Measurements from ENCODE around the gene PRRG2. TPM values are rescaled to one million over a fixed set of nuclear protein-coding genes. Genes with fewer than 3 reads are reported as not detected.

Gene PRRG2
- total and polyA plus RNA-seq, 9 of the 15 experiments (the other 6 are each of a cell fraction or from before 2014, with no cell fraction given): 0.06 to 1.1 (median 0.33) TPM

GRCh38 chr19:49579193-49579592 is 1.9 kb upstream of the PRRG2 start (continued):
- no peak for TF ChIP-seq ZFP91 (CRISPR knock-in tag; IDR thresholded peaks at IDR 0.05)
- no peak for TF ChIP-seq HOXB6 (CRISPR knock-in tag; IDR thresholded peaks at IDR 0.05; ENCODE audit: borderline replicate concordance)
- TF ChIP-seq ZMIZ1 (IDR thresholded peaks at IDR 0.05; ENCODE audit: low read depth in 2 of 2, low read length in 2 of 2): no peak
- no peak for TF ChIP-seq THRA (IDR thresholded peaks at IDR 0.05)
- no peak for TF ChIP-seq LCOR (CRISPR knock-in tag; IDR thresholded peaks at IDR 0.05)
- TF ChIP-seq CEBPG (CRISPR knock-in tag; IDR thresholded peaks at IDR 0.05): no peak
- TF ChIP-seq CEBPG (tag; conservative IDR thresholded peaks at IDR 0.05 in 1 of 2, IDR thresholded peaks at IDR 0.05 in 1 of 2): no peak
- no peak for TF ChIP-seq PHTF2 (CRISPR knock-in tag; IDR thresholded peaks at IDR 0.05)
- no peak for TF ChIP-seq XRCC5 (IDR thresholded peaks at IDR 0.05; ENCODE audit: low read depth, low read length)
- no peak for TF ChIP-seq ZBTB1 (CRISPR knock-in tag; IDR thresholded peaks at IDR 0.05; ENCODE audit: borderline replicate concordance, low read depth)
- TF ChIP-seq ELF1 (tag; IDR thresholded peaks at IDR 0.05): no peak
- TF ChIP-seq PHB2 (IDR thresholded peaks at IDR 0.05; ENCODE audit: low read depth): no peak
- no peak for TF ChIP-seq ZNF143 (CRISPR knock-in tag; IDR thresholded peaks at IDR 0.05)
- TF ChIP-seq ELK3 (CRISPR knock-in tag; IDR thresholded peaks at IDR 0.05): 0 out of 2 replicates have a peak, but pooled peaks have one; percentile 14
- TF ChIP-seq E2F4 (CRISPR knock-in tag; IDR thresholded peaks at IDR 0.05; ENCODE audit: low read depth): no peak
- no peak for TF ChIP-seq ELK1 (CRISPR knock-in tag; IDR thresholded peaks at IDR 0.05)
- TF ChIP-seq ELF4 (CRISPR knock-in tag; IDR thresholded peaks at IDR 0.05): no peak
